ENCODE data around the gene IBA57. TPM values are rescaled to one million over a fixed set of nuclear protein-coding genes. Genes with fewer than 3 reads are reported as not detected.

The IBA57 gene
- total RNA-seq, 2 experiments from 2014 or later: 7.5 to 8.9 TPM

Other genes starting within 250 kb of the IBA57 start
- gene WNT9A, start 217.9 kb upstream of the IBA57 start, total RNA-seq: not detected
- not detected for gene WNT3A, start 158.8 kb upstream of the IBA57 start, total RNA-seq
- gene ARF1, start 83.1 kb upstream of the IBA57 start, total RNA-seq: 100 to 1,000 TPM; 313 to 322 TPM
- gene C1orf35, start 62.5 kb upstream of the IBA57 start, total RNA-seq: 10 to 100 TPM; 24.7 to 25.6 TPM
- gene MRPL55, start 56.5 kb upstream of the IBA57 start, total RNA-seq: 10 to 100 TPM; 51.1 to 60.7 TPM
- gene GUK1, start 25.5 kb upstream of the IBA57 start, total RNA-seq: 100 to 1,000 TPM; 339 to 344 TPM
- 1 to 10 TPM; 4.1 to 4.4 TPM for gene GJC2, start 15.9 kb upstream of the IBA57 start, total RNA-seq
- 10 to 100 TPM; 12.3 to 14.4 TPM for gene OBSCN, start 42.2 kb downstream of the IBA57 start, total RNA-seq
- gene TRIM11, start 241.0 kb downstream of the IBA57 start, total RNA-seq: 10 to 100 TPM; 66.5 to 71.9 TPM